ENCODE measurements around the gene PRRG4.
A peak's percentile ranks its signal among the peaks of the same experiment; 100 is the strongest.
"Not testable (repeated sequence)": the region's sequence is repeated elsewhere in the genome, so short reads cannot be mapped to it uniquely, and the experiment has no call there.

Gene PRRG4

GRCh38 chr11:32829680-32830412, at the start of gene PRRG4:
PRRG4 (plus strand) TSS chr11:32829927; CDS start chr11:32830530, 603 bp downstream.
- Mint-ChIP-seq H3K36me3 (no peaks in the 10 kb centered on the region), H3K27ac (peak within 1 kb of the TSS; percentile 53), H3K4me1 (no peaks in the 10 kb centered on the region), H3K4me3 (peak within 1 kb of the TSS; percentile 82), H3K9me3 (no peaks in the 10 kb centered on the region), H3K27me3 (peaks cover 10% of the 10 kb centered on the region)
- DNase-seq (ENCODE audit: low spot score in 2 of 2) (no peak), ATAC-seq (ENCODE audit: low read depth) (peak; percentile 79)

- H3K27me3 Mint-ChIP-seq; DNase-seq (ENCODE audit: low spot score in 2 of 2); H3K4me3 Mint-ChIP-seq; H3K36me3 Mint-ChIP-seq; H3K9me3 Mint-ChIP-seq; H3K27ac Mint-ChIP-seq; ATAC-seq (ENCODE audit: low read depth): not testable (repeated sequence)
- peaks cover 14% of the 10 kb centered on the region for H3K4me1 Mint-ChIP-seq
Observed at GRCh38 chr11:32780839-32781238, 48.9 kb upstream of the PRRG4 start.

- no peaks in the 10 kb centered on the region for H3K27me3 Mint-ChIP-seq
- H3K9me3 Mint-ChIP-seq = no peaks in the 10 kb centered on the region
- DNase-seq (ENCODE audit: low spot score in 2 of 2) = no peak
- no peak for ATAC-seq (ENCODE audit: low read depth)
- H3K36me3 Mint-ChIP-seq = no peaks in the 10 kb centered on the region
- H3K27ac Mint-ChIP-seq = no peak overlapping the region
- H3K4me3 Mint-ChIP-seq = no peak overlapping the region
- H3K4me1 Mint-ChIP-seq = peaks cover 8% of the 10 kb centered on the region
Observed at GRCh38 chr11:32781721-32782120, 48.0 kb upstream of the PRRG4 start.

- no peaks in the 10 kb centered on the region for H3K9me3 Mint-ChIP-seq
- no peaks in the 10 kb centered on the region for H3K4me1 Mint-ChIP-seq
- no peak overlapping the region for H3K4me3 Mint-ChIP-seq
- no peaks in the 10 kb centered on the region for H3K36me3 Mint-ChIP-seq
- H3K27ac Mint-ChIP-seq = no peak overlapping the region
- DNase-seq (ENCODE audit: low spot score in 2 of 2) = no peak
- peaks cover 3% of the 10 kb centered on the region for H3K27me3 Mint-ChIP-seq
- ATAC-seq (ENCODE audit: low read depth) = no peak
Observed at GRCh38 chr11:32785262-32785661, 44.5 kb upstream of the PRRG4 start.

GRCh38 chr11:32786811-32787210, 42.9 kb upstream of the PRRG4 start:
- H3K9me3 Mint-ChIP-seq = no peaks in the 10 kb centered on the region
- ATAC-seq (ENCODE audit: low read depth) (no peak), DNase-seq (ENCODE audit: low spot score in 2 of 2) (no peak)
- H3K36me3 Mint-ChIP-seq = no peaks in the 10 kb centered on the region
- no peak overlapping the region for H3K27ac Mint-ChIP-seq
- H3K4me1 Mint-ChIP-seq = no peaks in the 10 kb centered on the region
- H3K4me3 Mint-ChIP-seq = no peak overlapping the region
- peaks cover 3% of the 10 kb centered on the region for H3K27me3 Mint-ChIP-seq

- no peaks in the 10 kb centered on the region for H3K4me1 Mint-ChIP-seq
- H3K27ac Mint-ChIP-seq = no peak overlapping the region
- peaks cover 5% of the 10 kb centered on the region for H3K27me3 Mint-ChIP-seq
- H3K36me3 Mint-ChIP-seq = no peaks in the 10 kb centered on the region
- ATAC-seq (ENCODE audit: low read depth) (no peak), DNase-seq (ENCODE audit: low spot score in 2 of 2) (no peak)
- no peak overlapping the region for H3K4me3 Mint-ChIP-seq
- H3K9me3 Mint-ChIP-seq = no peaks in the 10 kb centered on the region
Observed at GRCh38 chr11:32790916-32791315, 38.8 kb upstream of the PRRG4 start.

- ATAC-seq (ENCODE audit: low read depth) = peak; percentile 19
- H3K27ac Mint-ChIP-seq = no peak overlapping the region
- DNase-seq (ENCODE audit: low spot score in 2 of 2) = no peak
- no peak overlapping the region for H3K4me3 Mint-ChIP-seq
- no peaks in the 10 kb centered on the region for H3K9me3 Mint-ChIP-seq
- H3K36me3 Mint-ChIP-seq = no peaks in the 10 kb centered on the region
- no peaks in the 10 kb centered on the region for H3K4me1 Mint-ChIP-seq
- peaks cover 5% of the 10 kb centered on the region for H3K27me3 Mint-ChIP-seq
Observed at GRCh38 chr11:32792111-32792947, 37.4 kb upstream of the PRRG4 start.

- no peak overlapping the region for H3K27ac Mint-ChIP-seq
- peak; percentile 58 to 65 for DNase-seq (ENCODE audit: low spot score in 2 of 2)
- H3K9me3 Mint-ChIP-seq = no peaks in the 10 kb centered on the region
- no peaks in the 10 kb centered on the region for H3K36me3 Mint-ChIP-seq
- ATAC-seq (ENCODE audit: low read depth) = peak; percentile 77
- no peaks in the 10 kb centered on the region for H3K4me1 Mint-ChIP-seq
- H3K27me3 Mint-ChIP-seq = peaks cover 3% of the 10 kb centered on the region
- H3K4me3 Mint-ChIP-seq = peak overlapping the region; percentile 35
Observed at GRCh38 chr11:32792948-32793475, 36.7 kb upstream of the PRRG4 start.

GRCh38 chr11:32794439-32794838, 35.3 kb upstream of the PRRG4 start, which contains the start of gene CCDC73:
CCDC73 (minus strand) TSS chr11:32794662; CDS start chr11:32760243, 34,419 bp downstream.
- no peaks in the 10 kb centered on the region for H3K36me3 Mint-ChIP-seq
- H3K4me1 Mint-ChIP-seq = no peaks in the 10 kb centered on the region
- no peak for ATAC-seq (ENCODE audit: low read depth)
- no peak within 1 kb of the TSS for H3K27ac Mint-ChIP-seq
- no peaks in the 10 kb centered on the region for H3K9me3 Mint-ChIP-seq
- peaks cover 2% of the 10 kb centered on the region for H3K27me3 Mint-ChIP-seq
- no peak within 1 kb of the TSS for H3K4me3 Mint-ChIP-seq
- no peak for DNase-seq (ENCODE audit: low spot score in 2 of 2)

- peaks cover 2% of the 10 kb centered on the region for H3K27me3 Mint-ChIP-seq
- no peak overlapping the region for H3K4me3 Mint-ChIP-seq
- H3K36me3 Mint-ChIP-seq = no peaks in the 10 kb centered on the region
- no peaks in the 10 kb centered on the region for H3K4me1 Mint-ChIP-seq
- no peaks in the 10 kb centered on the region for H3K9me3 Mint-ChIP-seq
- DNase-seq (ENCODE audit: low spot score in 2 of 2) (no peak), ATAC-seq (ENCODE audit: low read depth) (no peak)
- H3K27ac Mint-ChIP-seq = no peak overlapping the region
Observed at GRCh38 chr11:32796425-32796824, 33.3 kb upstream of the PRRG4 start.

- no peaks in the 10 kb centered on the region for H3K36me3 Mint-ChIP-seq
- no peaks in the 10 kb centered on the region for H3K4me1 Mint-ChIP-seq
- no peaks in the 10 kb centered on the region for H3K9me3 Mint-ChIP-seq
- DNase-seq (ENCODE audit: low spot score in 2 of 2) = peak; percentile 11 to 28
- H3K4me3 Mint-ChIP-seq = no peak overlapping the region
- peak; percentile 74 for ATAC-seq (ENCODE audit: low read depth)
- H3K27me3 Mint-ChIP-seq = no peaks in the 10 kb centered on the region
- no peak overlapping the region for H3K27ac Mint-ChIP-seq
Observed at GRCh38 chr11:32809313-32809712, 20.4 kb upstream of the PRRG4 start.

- Mint-ChIP-seq H3K9me3 (no peaks in the 10 kb centered on the region), H3K4me3 (no peak overlapping the region), H3K27ac (no peak overlapping the region), H3K27me3 (peaks cover 2% of the 10 kb centered on the region), H3K36me3 (no peaks in the 10 kb centered on the region), H3K4me1 (peaks cover 3% of the 10 kb centered on the region)
- DNase-seq (ENCODE audit: low spot score in 2 of 2) (no peak), ATAC-seq (ENCODE audit: low read depth) (no peak)
Observed at GRCh38 chr11:32817181-32817851, 12.4 kb upstream of the PRRG4 start.

GRCh38 chr11:32817852-32818183, 11.9 kb upstream of the PRRG4 start:
- no peak overlapping the region for H3K4me3 Mint-ChIP-seq
- no peak overlapping the region for H3K27ac Mint-ChIP-seq
- peaks cover 2% of the 10 kb centered on the region for H3K27me3 Mint-ChIP-seq
- no peak for DNase-seq (ENCODE audit: low spot score in 2 of 2)
- ATAC-seq (ENCODE audit: low read depth) = no peak
- no peaks in the 10 kb centered on the region for H3K9me3 Mint-ChIP-seq
- H3K36me3 Mint-ChIP-seq = no peaks in the 10 kb centered on the region
- H3K4me1 Mint-ChIP-seq = peaks cover 3% of the 10 kb centered on the region

- Mint-ChIP-seq H3K9me3 (no peaks in the 10 kb centered on the region), H3K4me1 (peaks cover 3% of the 10 kb centered on the region), H3K36me3 (no peaks in the 10 kb centered on the region), H3K4me3 (no peak overlapping the region), H3K27ac (no peak overlapping the region), H3K27me3 (peaks cover 2% of the 10 kb centered on the region)
- DNase-seq (ENCODE audit: low spot score in 2 of 2) = no peak
- no peak for ATAC-seq (ENCODE audit: low read depth)
Observed at GRCh38 chr11:32819187-32819586, 10.5 kb upstream of the PRRG4 start.
